ENCODE data around the gene FLOT2. TPM values are rescaled to one million over a fixed set of nuclear protein-coding genes. Genes with fewer than 3 reads are reported as not detected.

The FLOT2 gene
- total RNA-seq, 3 donors from 2014 or later: 49.8 to 78.3 (median 56.9) TPM

GRCh38 chr17:28865946-28866752 is 31.4 kb downstream of the FLOT2 start:
- Histone ChIP-seq H3K27me3 (no peaks in the 10 kb centered on the region), H3K27ac (no peak overlapping the region), H3K9me3 (no peaks in the 10 kb centered on the region), H3K4me3 (no peak overlapping the region), H3K36me3 (no peaks in the 10 kb centered on the region), H3K4me1 (no peaks in the 10 kb centered on the region)
- intact Hi-C loops (cut with DNase I; ENCODE audit: low total_unique reads): no loop called here
- no peak for DNase-seq (ENCODE audit: low spot score in 2 of 2)
- TF ChIP-seq POLR2A (IDR thresholded peaks at IDR 0.05) (no peak), POLR2AphosphoS5 (IDR thresholded peaks at IDR 0.05) (no peak), CTCF (IDR thresholded peaks at IDR 0.05) (no peak)

GRCh38 chr17:28864991-28865849 is 32.3 kb downstream of the FLOT2 start:
- DNase-seq (ENCODE audit: low spot score in 2 of 2): no peak
- intact Hi-C loops (cut with DNase I; ENCODE audit: low total_unique reads): no loop called here
- H3K4me1 ChIP-seq: no peaks in the 10 kb centered on the region
- TF ChIP-seq POLR2A (IDR thresholded peaks at IDR 0.05) (no peak), POLR2AphosphoS5 (IDR thresholded peaks at IDR 0.05) (no peak), CTCF (IDR thresholded peaks at IDR 0.05) (no peak)
- H3K4me3 ChIP-seq: no peak overlapping the region
- H3K27ac ChIP-seq: no peak overlapping the region
- peaks cover 5% of the 10 kb centered on the region for H3K36me3 ChIP-seq
- no peaks in the 10 kb centered on the region for H3K9me3 ChIP-seq
- H3K27me3 ChIP-seq: no peaks in the 10 kb centered on the region

- DNase-seq (ENCODE audit: low spot score in 2 of 2): no peak
- TF ChIP-seq POLR2A (IDR thresholded peaks at IDR 0.05) (no peak), POLR2AphosphoS5 (IDR thresholded peaks at IDR 0.05) (no peak), CTCF (IDR thresholded peaks at IDR 0.05) (no peak)
- Histone ChIP-seq H3K36me3 (peaks cover 7% of the 10 kb centered on the region), H3K9me3 (no peaks in the 10 kb centered on the region), H3K4me3 (no peak overlapping the region), H3K27me3 (no peaks in the 10 kb centered on the region), H3K27ac (no peak overlapping the region), H3K4me1 (no peaks in the 10 kb centered on the region)
- intact Hi-C loops (cut with DNase I; ENCODE audit: low total_unique reads): no loop called here
These were observed 33.6 kb downstream of the FLOT2 start for GRCh38 chr17:28863953-28864352.

- H3K27me3 ChIP-seq: no peaks in the 10 kb centered on the region
- H3K36me3 ChIP-seq: peaks cover 7% of the 10 kb centered on the region
- DNase-seq (ENCODE audit: low spot score in 2 of 2): no peak
- TF ChIP-seq POLR2AphosphoS5 (IDR thresholded peaks at IDR 0.05): no peak
- no peak for TF ChIP-seq POLR2A (IDR thresholded peaks at IDR 0.05)
- TF ChIP-seq CTCF (IDR thresholded peaks at IDR 0.05): no peak
- intact Hi-C loops (cut with DNase I; ENCODE audit: low total_unique reads): no loop called here
- no peaks in the 10 kb centered on the region for H3K4me1 ChIP-seq
- H3K9me3 ChIP-seq: no peaks in the 10 kb centered on the region
- no peak overlapping the region for H3K27ac ChIP-seq
- no peak overlapping the region for H3K4me3 ChIP-seq
These were observed 35.0 kb downstream of the FLOT2 start for GRCh38 chr17:28862561-28862960.
